ENCODE measurements around the gene TRPM2. TPM values are rescaled to one million over a fixed set of nuclear protein-coding genes. Genes with fewer than 3 reads are reported as not detected.

Gene TRPM2
- total and polyA plus RNA-seq, 10 of the 15 experiments (the other 5 are each of a cell fraction or from before 2014, with no cell fraction given), result 0.03 to 9.1 (median 2.6) TPM

DNA sequence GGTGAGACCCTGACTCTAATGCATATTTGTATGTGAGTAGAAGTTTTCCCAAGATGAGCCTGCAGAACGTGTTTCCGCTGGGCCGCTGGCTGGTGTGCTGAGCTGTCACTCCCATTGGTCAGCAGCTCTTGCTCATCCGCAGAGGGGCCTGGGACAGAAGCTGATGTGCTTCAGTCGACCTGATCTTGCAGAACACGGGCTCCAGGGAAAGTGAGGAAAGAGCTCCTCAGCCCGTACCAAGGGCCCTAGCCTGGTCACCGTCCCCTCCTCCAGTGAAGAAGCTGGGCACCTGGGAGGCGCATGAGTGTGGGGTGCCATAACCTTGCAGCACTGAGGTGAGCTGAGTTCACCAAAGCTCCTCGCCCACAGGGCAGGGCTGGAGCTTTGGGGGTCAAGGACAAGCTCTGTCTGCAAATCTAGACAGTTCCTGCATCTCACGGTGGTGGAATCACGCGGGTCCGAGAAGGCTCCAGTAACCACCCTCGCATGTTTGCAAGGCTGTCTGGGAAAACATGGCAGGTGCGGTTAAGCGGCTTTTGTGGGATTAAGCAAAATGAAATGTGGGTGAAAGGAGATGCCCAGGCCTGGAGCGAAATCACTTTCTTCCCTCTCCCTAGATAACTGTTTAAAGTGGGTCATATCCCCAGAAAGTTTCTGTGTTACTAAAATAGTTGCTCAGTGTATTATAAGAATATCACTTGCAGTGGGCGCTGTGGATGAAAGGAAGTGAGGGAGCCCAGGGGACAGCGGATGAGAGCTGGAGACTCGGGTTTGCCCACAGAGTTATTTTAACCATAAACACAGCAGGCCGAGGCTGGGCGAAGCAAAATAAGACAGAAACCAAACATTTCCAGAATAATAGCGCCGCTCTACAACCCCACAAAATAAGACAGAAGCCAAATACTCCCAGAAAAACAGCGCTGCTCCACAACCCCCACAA is 68.8 kb downstream of the TRPM2 start:
- Histone ChIP-seq H3K79me2 (ENCODE audit: control insufficient read depth, insufficient read depth, low read length) (no peaks in the 10 kb centered on the region), H3K27ac (ENCODE audit: control insufficient read depth, insufficient read depth) (no peak overlapping the region), H3K9me3 (replicated peaks; ENCODE audit: control insufficient read depth, insufficient read depth, low read length) (no peaks in the 10 kb centered on the region; the same call in 2 of the 3 replicates), H2AFZ (ENCODE audit: control insufficient read depth, low read depth, low read length) (no peak overlapping the region), H3K9ac (ENCODE audit: control insufficient read depth, insufficient read depth, low read length) (no peak overlapping the region), H3K27me3 (replicated peaks in 1 of 2; ENCODE audit: control insufficient read depth in 2 of 2, insufficient read depth in 2 of 2, low read length in 1 of 2) (no peaks in the 10 kb centered on the region), H4K20me1 (ENCODE audit: control insufficient read depth, insufficient read depth) (no peaks in the 10 kb centered on the region), H3K4me1 (ENCODE audit: control insufficient read depth, insufficient read depth, low read length) (no peaks in the 10 kb centered on the region; the same call in 1 of the 2 replicates), H3K4me3 (no peak overlapping the region), H3K36me3 (ENCODE audit: control insufficient read depth in 2 of 2, insufficient read depth in 2 of 2, low read length in 1 of 2) (no peaks in the 10 kb centered on the region; a peak in 1 of 4 replicates), H3K4me2 (ENCODE audit: control insufficient read depth, insufficient read depth) (no peak overlapping the region)
- no TSS peak for BruUV-seq (replicated peaks)
- in situ Hi-C loops (cut with MboI) (loop anchor here (5.0 kb wide), 1 partner anchor 50 kb away; no protein-coding TSS in a partner anchor), intact Hi-C loops (cut with micrococcal nuclease; ENCODE audit: unreplicated experiment) (no loop called here)
- CTCF ChIA-PET, result no interaction called here
- no peak for TF ChIP-seq POLR2A (IDR thresholded peaks at IDR 0.05; ENCODE audit: low read depth, low read length)
- POLR2A ChIA-PET, result no interaction called here
- ATAC-seq, result no peak
- RAD21 ChIA-PET (ENCODE audit: unreplicated experiment), result no interaction called here
- no peak for DNase-seq (ENCODE audit: low read depth, low spot score)
- WGBS (ENCODE audit: insufficient coverage, insufficient replicate concordance, low lambda C conversion rate, missing lambda C conversion rate), result 61% methylated on average over 23 of the region's 26 CpGs
- SMC1A ChIA-PET (ENCODE audit: uncharacterized antibody, unreplicated experiment), result no interaction called here
- FAIRE-seq, result no peak

GRCh38 chr21:44423312-44423821 is 69.9 kb downstream of the TRPM2 start:
- ChIA-PET POLR2A (no interaction called here), SMC1A (ENCODE audit: uncharacterized antibody, unreplicated experiment) (no interaction called here), CTCF (no interaction called here), RAD21 (ENCODE audit: unreplicated experiment) (no interaction called here)
- Histone ChIP-seq H3K4me1 (ENCODE audit: control insufficient read depth, insufficient read depth, low read length) (no peaks in the 10 kb centered on the region; the same call in 1 of the 2 replicates), H3K4me2 (ENCODE audit: control insufficient read depth, insufficient read depth) (no peak overlapping the region), H3K9me3 (replicated peaks; ENCODE audit: control insufficient read depth, insufficient read depth, low read length) (peaks cover 5% of the 10 kb centered on the region; the same call in 1 of the 3 replicates), H4K20me1 (ENCODE audit: control insufficient read depth, insufficient read depth) (no peaks in the 10 kb centered on the region), H3K9ac (ENCODE audit: control insufficient read depth, insufficient read depth, low read length) (no peak overlapping the region), H3K36me3 (ENCODE audit: control insufficient read depth in 2 of 2, insufficient read depth in 2 of 2, low read length in 1 of 2) (no peaks in the 10 kb centered on the region; a peak in 1 of 4 replicates), H3K27ac (ENCODE audit: control insufficient read depth, insufficient read depth) (no peak overlapping the region), H3K27me3 (replicated peaks in 1 of 2; ENCODE audit: control insufficient read depth in 2 of 2, insufficient read depth in 2 of 2, low read length in 1 of 2) (no peaks in the 10 kb centered on the region), H3K4me3 (no peak overlapping the region), H3K79me2 (ENCODE audit: control insufficient read depth, insufficient read depth, low read length) (no peaks in the 10 kb centered on the region), H2AFZ (ENCODE audit: control insufficient read depth, low read depth, low read length) (no peak overlapping the region)
- ATAC-seq (no peak), FAIRE-seq (no peak), DNase-seq (ENCODE audit: low read depth, low spot score) (no peak)
- in situ Hi-C loops (cut with MboI), result loop anchor here (5.0 kb wide), 1 partner anchor 51 kb away; no protein-coding TSS in a partner anchor
- TF ChIP-seq ASH2L (IDR thresholded peaks at IDR 0.05; ENCODE audit: borderline replicate concordance, low read depth) (no peak), MYB (IDR thresholded peaks at IDR 0.05; ENCODE audit: borderline replicate concordance, low read depth, low read length) (no peak)
- no TSS peak for BruUV-seq (replicated peaks)
- intact Hi-C loops (cut with micrococcal nuclease; ENCODE audit: unreplicated experiment), result no loop called here
- 60% methylated on average over 12 of the region's 12 CpGs for WGBS (ENCODE audit: insufficient coverage, insufficient replicate concordance, low lambda C conversion rate, missing lambda C conversion rate)
